MCF 10A (cell line): ENCODE data around the gene ATP7B. TPM values are rescaled to one million over a fixed set of nuclear protein-coding genes. Genes with fewer than 3 reads are reported as not detected.

ENCODE experiments used
- BruUV-seq: library from RNA; stranded (reverse); fragments of 400-500 nt; replicated peaks from 2 replicates; lab custom pipeline; 2021; lab: Mats Ljungman, UMichigan
- CTCF ChIA-PET: fragments of 300-600 bp; sonication (Branson Sonifier 250); formaldehyde crosslinking; extraction: SDS; loops from one replicate; lab custom pipeline; 2021; ENCODE audit warnings: antibody characterized with exemption, inconsistent platforms; lab: Yijun Ruan, JAX
- POLR2A ChIA-PET: fragments of 300-600, 350-650 bp; sonication (Branson Sonifier 250); formaldehyde crosslinking; extraction: SDS; loops from one replicate; lab custom pipeline; 2020; ENCODE audit warnings: antibody characterized with exemption, inconsistent platforms; lab: Yijun Ruan, JAX
- DNase-seq: peaks from one replicate; pipeline ENCODE4 v3.0.0-alpha.2; 2018; ENCODE audit not compliant: unreplicated experiment
- H3K27ac Mint-ChIP-seq: one replicate; pipeline ENCODE4 v1.8.0; 2022; ENCODE audit warnings: mild to moderate bottlenecking, low read depth, mixed read lengths; ENCODE audit not compliant: unreplicated experiment
- H3K27me3 Mint-ChIP-seq: one replicate; pipeline ENCODE4 v1.8.0; 2022; ENCODE audit warnings: mixed read lengths; ENCODE audit not compliant: insufficient read depth, unreplicated experiment
- H3K36me3 Mint-ChIP-seq: one replicate; pipeline ENCODE4 v1.8.0; 2022; ENCODE audit warnings: mild to moderate bottlenecking, moderate library complexity, mixed read lengths; ENCODE audit not compliant: insufficient read depth, unreplicated experiment
- H3K4me1 Mint-ChIP-seq: one replicate; pipeline ENCODE4 v1.8.0; 2022; ENCODE audit warnings: mixed read lengths; ENCODE audit not compliant: insufficient read depth, unreplicated experiment
- H3K4me3 Mint-ChIP-seq: one replicate; pipeline ENCODE4 v1.8.0; 2022; ENCODE audit warnings: mild to moderate bottlenecking, moderate library complexity, mixed read lengths; ENCODE audit not compliant: unreplicated experiment
- H3K9me3 Mint-ChIP-seq: one replicate; pipeline ENCODE4 v1.8.0; 2022; ENCODE audit warnings: mixed read lengths; ENCODE audit not compliant: unreplicated experiment
- intact Hi-C: fragments of 100-400 bp; cut with micrococcal nuclease; formaldehyde crosslinking; loops from 2 replicates; pipeline ENCODE4 v1.14.1; 2022
- total RNA-seq: library from RNA; stranded (reverse); gene quantifications from 2 replicates; pipeline ENCODE4 v1.2.3, GENCODE V29; 2022
- TF ChIP-seq, protein P1 (sequence below): fragments of 200-600 bp; IDR thresholded peaks from one replicate; pipeline ENCODE4 v1.8.0; 2022; ENCODE audit warnings: antibody characterized with exemption, mild to moderate bottlenecking; ENCODE audit not compliant: unreplicated experiment

Gene ATP7B
- total RNA-seq, 1 experiment from 2014 or later, result 3.2 TPM

DNA sequence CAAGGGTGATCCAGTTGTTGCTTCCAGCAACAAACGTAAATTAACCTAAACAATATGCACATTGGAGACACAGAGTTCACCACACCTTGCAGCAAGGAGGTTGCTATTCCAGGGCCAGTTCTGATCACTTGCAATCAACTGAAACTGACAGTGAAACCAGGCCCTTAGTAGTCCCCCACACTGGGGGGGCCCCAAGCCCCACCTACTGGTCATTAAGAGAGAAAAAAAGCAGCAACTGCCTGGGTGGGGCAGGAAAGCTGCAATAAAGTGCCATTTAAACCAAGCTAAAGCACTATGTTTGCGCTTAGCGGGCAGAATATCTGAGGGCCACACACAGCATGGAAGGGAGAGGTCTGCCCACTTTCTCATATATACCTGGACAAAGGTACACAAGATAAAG lies 51.5 kb downstream of the ATP7B start:
- Mint-ChIP-seq H3K4me1 (no peaks in the 10 kb centered on the region), H3K27me3 (no peaks in the 10 kb centered on the region), H3K36me3 (peaks cover 7% of the 10 kb centered on the region), H3K4me3 (no peak overlapping the region), H3K9me3 (no peaks in the 10 kb centered on the region), H3K27ac (no peak overlapping the region)
- intact Hi-C loops, result no loop called here
- DNase-seq, result no peak
- POLR2A ChIA-PET, result no interaction called here
- TF ChIP-seq, protein P1, sequence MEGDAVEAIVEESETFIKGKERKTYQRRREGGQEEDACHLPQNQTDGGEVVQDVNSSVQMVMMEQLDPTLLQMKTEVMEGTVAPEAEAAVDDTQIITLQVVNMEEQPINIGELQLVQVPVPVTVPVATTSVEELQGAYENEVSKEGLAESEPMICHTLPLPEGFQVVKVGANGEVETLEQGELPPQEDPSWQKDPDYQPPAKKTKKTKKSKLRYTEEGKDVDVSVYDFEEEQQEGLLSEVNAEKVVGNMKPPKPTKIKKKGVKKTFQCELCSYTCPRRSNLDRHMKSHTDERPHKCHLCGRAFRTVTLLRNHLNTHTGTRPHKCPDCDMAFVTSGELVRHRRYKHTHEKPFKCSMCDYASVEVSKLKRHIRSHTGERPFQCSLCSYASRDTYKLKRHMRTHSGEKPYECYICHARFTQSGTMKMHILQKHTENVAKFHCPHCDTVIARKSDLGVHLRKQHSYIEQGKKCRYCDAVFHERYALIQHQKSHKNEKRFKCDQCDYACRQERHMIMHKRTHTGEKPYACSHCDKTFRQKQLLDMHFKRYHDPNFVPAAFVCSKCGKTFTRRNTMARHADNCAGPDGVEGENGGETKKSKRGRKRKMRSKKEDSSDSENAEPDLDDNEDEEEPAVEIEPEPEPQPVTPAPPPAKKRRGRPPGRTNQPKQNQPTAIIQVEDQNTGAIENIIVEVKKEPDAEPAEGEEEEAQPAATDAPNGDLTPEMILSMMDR, result no peak
- BruUV-seq, result no TSS peak
- CTCF ChIA-PET, result interaction anchor here (0.7 to 1.2 kb wide), 3 partner anchors 16 to 81 kb away, joined by 3 read pairs; no protein-coding TSS in a partner anchor

GRCh38 chr13:51958217-51958547 lies 53.1 kb downstream of the ATP7B start:
- CTCF ChIA-PET, result interaction anchor here (1.0 kb wide), 1 partner anchor 278 kb away, joined by 3 read pairs; no protein-coding TSS in a partner anchor
- POLR2A ChIA-PET, result no interaction called here
- peaks cover 7% of the 10 kb centered on the region for H3K36me3 Mint-ChIP-seq
- H3K27ac Mint-ChIP-seq, result no peak overlapping the region
- H3K9me3 Mint-ChIP-seq, result no peaks in the 10 kb centered on the region
- BruUV-seq, result no TSS peak
- intact Hi-C loops, result no loop called here
- no peaks in the 10 kb centered on the region for H3K4me1 Mint-ChIP-seq
- TF ChIP-seq, protein P1, result no peak
- H3K4me3 Mint-ChIP-seq, result no peak overlapping the region
- no peak for DNase-seq
- no peaks in the 10 kb centered on the region for H3K27me3 Mint-ChIP-seq

DNA sequence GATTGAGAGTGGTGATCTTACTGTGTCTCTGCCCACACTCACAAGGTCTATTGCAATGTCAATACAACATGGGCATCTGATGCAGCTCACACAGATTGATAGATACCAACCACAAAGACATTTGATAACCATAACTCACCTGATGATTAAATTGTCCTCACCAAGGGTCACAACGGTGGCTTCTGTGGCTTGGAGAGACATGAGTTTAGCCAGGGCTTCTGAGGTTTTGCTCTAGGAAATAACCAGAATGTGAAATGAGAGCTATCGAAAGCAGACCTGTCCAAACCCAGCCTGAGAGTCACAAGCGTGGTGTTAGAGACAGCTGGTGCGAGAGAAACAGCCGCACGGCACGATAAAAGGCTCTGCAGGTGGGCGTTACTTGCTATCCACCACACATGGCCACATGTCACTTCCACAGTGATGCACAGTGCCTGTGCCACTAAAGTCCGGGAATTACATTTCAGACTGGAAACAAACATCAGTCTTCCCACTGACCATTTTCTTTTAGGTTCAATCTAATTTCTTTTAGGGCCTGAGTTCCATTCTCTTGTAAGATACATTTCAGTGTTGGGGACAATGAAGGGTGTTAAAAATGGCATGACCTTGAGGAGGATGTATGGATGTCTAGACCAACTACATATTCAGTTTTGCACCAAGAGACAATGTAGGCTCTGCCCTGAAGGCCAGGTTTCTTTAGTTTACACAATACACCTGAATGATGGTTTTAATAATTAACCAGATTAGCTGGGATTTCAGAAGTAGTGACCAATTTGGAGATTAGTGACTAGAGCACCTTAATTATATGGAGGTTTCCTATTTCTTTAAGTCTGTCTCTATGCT lies 53.7 kb downstream of the ATP7B start:
- TF ChIP-seq, protein P1, result no peak
- DNase-seq, result no peak
- BruUV-seq, result no TSS peak
- H3K9me3 Mint-ChIP-seq, result no peaks in the 10 kb centered on the region
- CTCF ChIA-PET, result no interaction called here
- H3K27me3 Mint-ChIP-seq, result no peaks in the 10 kb centered on the region
- H3K36me3 Mint-ChIP-seq, result peaks cover 7% of the 10 kb centered on the region
- intact Hi-C loops, result no loop called here
- H3K4me3 Mint-ChIP-seq, result no peak overlapping the region
- no peaks in the 10 kb centered on the region for H3K4me1 Mint-ChIP-seq
- no peak overlapping the region for H3K27ac Mint-ChIP-seq
- POLR2A ChIA-PET, result no interaction called here

- intact Hi-C loops, result no loop called here
- no peaks in the 10 kb centered on the region for H3K4me1 Mint-ChIP-seq
- no peak overlapping the region for H3K27ac Mint-ChIP-seq
- ChIA-PET CTCF (interaction anchor here (0.6 kb wide), 1 partner anchor 156 kb away, joined by 5 read pairs; no protein-coding TSS in a partner anchor), POLR2A (interaction anchor here (1.0 kb wide), 1 partner anchor 36 kb away, joined by 3 read pairs; no protein-coding TSS in a partner anchor)
- TF ChIP-seq, protein P1, result no peak
- no TSS peak for BruUV-seq
- H3K9me3 Mint-ChIP-seq, result no peaks in the 10 kb centered on the region
- H3K27me3 Mint-ChIP-seq, result no peaks in the 10 kb centered on the region
- DNase-seq, result no peak
- peaks cover 5% of the 10 kb centered on the region for H3K36me3 Mint-ChIP-seq
- no peak overlapping the region for H3K4me3 Mint-ChIP-seq
Measured at GRCh38 chr13:51956717-51957116, 54.5 kb downstream of the ATP7B start.
